HFF-Myc (cell line): ENCODE results near the gene SERTAD3.
A peak's percentile ranks its signal among the peaks of the same experiment; 100 is the strongest.

Source experiments
- DNase-seq: peaks from one replicate; pipeline ENCODE4 v3.0.0-alpha.2; 2011; ENCODE audit warnings: low read depth; ENCODE audit errors: extremely low read depth
- H3K4me3 ChIP-seq: replicated peaks from 2 replicates; pipeline ENCODE4 v1.5.1; 2011; ENCODE audit warnings: low read depth, mild to moderate bottlenecking, control low read depth, low read length
- CTCF ChIP-seq: IDR thresholded peaks from 2 replicates; pipeline ENCODE4 v1.5.1; 2012; ENCODE audit warnings: mild to moderate bottlenecking, low read depth, low read length, control low read depth; ENCODE audit errors: missing control alignments

SERTAD3 gene

GRCh38 chr19:40472516-40472915, 28.4 kb upstream of the SERTAD3 start:
- H3K4me3 ChIP-seq = no peak overlapping the region
- no peak for DNase-seq
- TF ChIP-seq CTCF = no peak

- no peak for DNase-seq
- no peak for TF ChIP-seq CTCF
- H3K4me3 ChIP-seq = no peak overlapping the region
Observed at GRCh38 chr19:40471111-40471510, 27.0 kb upstream of the SERTAD3 start.

- no peak overlapping the region for H3K4me3 ChIP-seq
- DNase-seq = no peak
- TF ChIP-seq CTCF = no peak
Observed at GRCh38 chr19:40469011-40469410, 24.9 kb upstream of the SERTAD3 start.

- peak within 1 kb of the TSS; percentile 61 for H3K4me3 ChIP-seq
- no peak for TF ChIP-seq CTCF
- no peak for DNase-seq
Observed at GRCh38 chr19:40466985-40467734, 23.0 kb upstream of the SERTAD3 start, which contains the start of gene SPTBN4. Gene SPTBN4, plus strand, starts transcription at chr19:40467001. Its CDS starts 5,621 bp downstream, at chr19:40472622.

GRCh38 chr19:40466219-40466984, 22.3 kb upstream of the SERTAD3 start:
- TF ChIP-seq CTCF = no peak
- DNase-seq = no peak
- H3K4me3 ChIP-seq = peak overlapping the region; percentile 61

GRCh38 chr19:40465557-40466218, 21.6 kb upstream of the SERTAD3 start, which contains the start of gene BLVRB:
Gene BLVRB, minus strand, starts transcription at chr19:40465745. Its CDS starts 57 bp downstream, at chr19:40465688.
- no peak for TF ChIP-seq CTCF
- peak; percentile 92 for DNase-seq
- peak within 1 kb of the TSS; percentile 61 for H3K4me3 ChIP-seq
